Uterus (tissue), 4 donors: Measurements from ENCODE around the gene LCAT. TPM values are rescaled to one million over a fixed set of nuclear protein-coding genes. Genes with fewer than 3 reads are reported as not detected.
"Not testable (repeated sequence)": the region's sequence is repeated elsewhere in the genome, so short reads cannot be mapped to it uniquely, and the experiment has no call there.

Experiments used
- DNase-seq, 2 donors: peaks; one replicate each; pipeline ENCODE4 v3.0.0-alpha.2; 2019 to 2020
- H3K27ac ChIP-seq, 2 donors: fragments of 200-600 bp; sonication (generic); 1 replicate in 1 of 2; 2 replicates in 1 of 2; pipeline ENCODE4 v1.5.1; 2016 to 2018
- H3K27me3 ChIP-seq, 2 donors: fragments of 200-600 bp; sonication (generic); one replicate each; pipeline ENCODE4 v1.5.1; 2018 to 2019; ENCODE audit warnings: control low read depth in 1 of 2
- H3K36me3 ChIP-seq, 2 donors: fragments of 200-600 bp; sonication (generic); one replicate each; pipeline ENCODE4 v1.5.1; 2019; ENCODE audit warnings: control low read depth in 1 of 2
- H3K4me1 ChIP-seq, 2 donors: fragments of 200-600 bp; sonication (generic); one replicate each; pipeline ENCODE4 v1.5.1; 2018 to 2019; ENCODE audit warnings: control low read depth in 1 of 2
- H3K4me3 ChIP-seq, 2 donors: fragments of 200-600 bp; sonication (generic); 1 replicate in 1 of 2; 2 replicates in 1 of 2; pipeline ENCODE4 v1.5.1; 2018 to 2019; ENCODE audit warnings: mild to moderate bottlenecking in 1 of 2
- H3K9me3 ChIP-seq, 2 donors: fragments of 200-600 bp; sonication (generic); one replicate each; pipeline ENCODE4 v1.5.1; 2019; ENCODE audit warnings: control low read depth in 1 of 2
- POLR2A ChIP-seq, 2 donors: fragments of 450-650 bp; IDR thresholded peaks; one replicate each; pipeline ENCODE4 v1.6.1; 2016; ENCODE audit warnings: antibody characterized with exemption in 2 of 2, mild to moderate bottlenecking in 1 of 2, moderate library complexity in 1 of 2
- intact Hi-C: fragments of 100-400 bp; cut with DNase I; formaldehyde crosslinking; loops from one replicate; pipeline ENCODE4 v1.15.1; 2023; ENCODE audit warnings: low total_unique reads
- total RNA-seq, 4 donors: library from RNA; depleted of rRNA in 3 of 4; stranded (reverse); fragments of >200 nt in 3 of 4; gene quantifications; one replicate each; pipeline versions ENCODE4 v1.1.0 to v1.2.4, GENCODE V29; 2014 to 2023
- TF ChIP-seq, protein P1 (sequence below), 4 experiments: fragments of 200-600 bp in 2 of 4; fragments of 450-650 bp in 2 of 4; sonication (generic) in 2 of 4; IDR thresholded peaks; one replicate each; pipeline ENCODE4 v1.5.1; 2016 to 2019; ENCODE audit warnings: antibody characterized with exemption in 4 of 4, mild to moderate bottlenecking in 2 of 4, moderate library complexity in 1 of 4
- donor health status: DM: yes; HTN: yes; CAD: no.

The LCAT gene
- total RNA-seq, 4 donors from 2014 or later = 11.0 to 75.2 (median 12.4) TPM

DNA sequence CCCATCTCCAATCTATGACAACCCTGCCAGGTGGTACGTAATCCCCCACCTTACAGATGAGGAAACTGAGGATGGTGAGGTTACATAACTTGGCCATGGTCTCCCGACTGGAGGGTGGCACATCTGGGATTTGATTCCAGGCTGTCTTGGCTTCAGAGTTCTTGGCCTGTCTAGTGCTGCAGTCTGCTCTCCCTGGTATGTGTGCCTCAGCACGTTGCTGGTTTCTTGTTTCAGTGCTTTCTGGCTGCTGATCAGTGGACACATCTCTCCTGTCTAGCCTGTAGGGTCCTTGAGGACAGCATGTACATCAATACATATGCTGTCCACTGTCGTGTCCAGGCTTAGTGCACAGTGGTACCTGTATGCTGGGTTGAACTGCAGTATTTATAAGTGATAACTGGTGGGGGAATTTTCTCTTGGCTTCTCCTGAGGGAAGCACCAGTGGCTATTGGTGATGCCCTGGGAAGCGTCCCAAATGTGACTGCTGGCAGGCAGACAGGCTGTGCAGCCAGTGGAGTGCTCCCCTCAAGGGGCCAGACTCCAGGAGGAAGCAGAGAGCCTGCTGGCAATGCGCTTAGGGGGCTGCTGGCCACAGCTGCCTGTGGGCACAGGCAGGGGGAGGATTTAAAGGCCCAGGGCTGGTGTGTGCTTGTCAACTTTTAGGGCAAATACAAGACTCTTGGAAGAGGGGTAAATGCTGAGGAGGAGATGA, 26.6 kb downstream of the LCAT start:
- no peak for DNase-seq
- H3K4me1 ChIP-seq = no peaks in the 10 kb centered on the region
- no peaks in the 10 kb centered on the region for H3K27me3 ChIP-seq
- no peak overlapping the region for H3K4me3 ChIP-seq
- H3K27ac ChIP-seq = peak overlapping the region in 1 of 2 donors; percentile 18
- TF ChIP-seq, protein P1, sequence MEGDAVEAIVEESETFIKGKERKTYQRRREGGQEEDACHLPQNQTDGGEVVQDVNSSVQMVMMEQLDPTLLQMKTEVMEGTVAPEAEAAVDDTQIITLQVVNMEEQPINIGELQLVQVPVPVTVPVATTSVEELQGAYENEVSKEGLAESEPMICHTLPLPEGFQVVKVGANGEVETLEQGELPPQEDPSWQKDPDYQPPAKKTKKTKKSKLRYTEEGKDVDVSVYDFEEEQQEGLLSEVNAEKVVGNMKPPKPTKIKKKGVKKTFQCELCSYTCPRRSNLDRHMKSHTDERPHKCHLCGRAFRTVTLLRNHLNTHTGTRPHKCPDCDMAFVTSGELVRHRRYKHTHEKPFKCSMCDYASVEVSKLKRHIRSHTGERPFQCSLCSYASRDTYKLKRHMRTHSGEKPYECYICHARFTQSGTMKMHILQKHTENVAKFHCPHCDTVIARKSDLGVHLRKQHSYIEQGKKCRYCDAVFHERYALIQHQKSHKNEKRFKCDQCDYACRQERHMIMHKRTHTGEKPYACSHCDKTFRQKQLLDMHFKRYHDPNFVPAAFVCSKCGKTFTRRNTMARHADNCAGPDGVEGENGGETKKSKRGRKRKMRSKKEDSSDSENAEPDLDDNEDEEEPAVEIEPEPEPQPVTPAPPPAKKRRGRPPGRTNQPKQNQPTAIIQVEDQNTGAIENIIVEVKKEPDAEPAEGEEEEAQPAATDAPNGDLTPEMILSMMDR (IDR thresholded peaks at IDR 0.05) = no peak
- TF ChIP-seq POLR2A (IDR thresholded peaks at IDR 0.05) = no peak
- no peaks in the 10 kb centered on the region for H3K9me3 ChIP-seq
- no peaks in the 10 kb centered on the region for H3K36me3 ChIP-seq
- intact Hi-C loops = no loop called here

DNA sequence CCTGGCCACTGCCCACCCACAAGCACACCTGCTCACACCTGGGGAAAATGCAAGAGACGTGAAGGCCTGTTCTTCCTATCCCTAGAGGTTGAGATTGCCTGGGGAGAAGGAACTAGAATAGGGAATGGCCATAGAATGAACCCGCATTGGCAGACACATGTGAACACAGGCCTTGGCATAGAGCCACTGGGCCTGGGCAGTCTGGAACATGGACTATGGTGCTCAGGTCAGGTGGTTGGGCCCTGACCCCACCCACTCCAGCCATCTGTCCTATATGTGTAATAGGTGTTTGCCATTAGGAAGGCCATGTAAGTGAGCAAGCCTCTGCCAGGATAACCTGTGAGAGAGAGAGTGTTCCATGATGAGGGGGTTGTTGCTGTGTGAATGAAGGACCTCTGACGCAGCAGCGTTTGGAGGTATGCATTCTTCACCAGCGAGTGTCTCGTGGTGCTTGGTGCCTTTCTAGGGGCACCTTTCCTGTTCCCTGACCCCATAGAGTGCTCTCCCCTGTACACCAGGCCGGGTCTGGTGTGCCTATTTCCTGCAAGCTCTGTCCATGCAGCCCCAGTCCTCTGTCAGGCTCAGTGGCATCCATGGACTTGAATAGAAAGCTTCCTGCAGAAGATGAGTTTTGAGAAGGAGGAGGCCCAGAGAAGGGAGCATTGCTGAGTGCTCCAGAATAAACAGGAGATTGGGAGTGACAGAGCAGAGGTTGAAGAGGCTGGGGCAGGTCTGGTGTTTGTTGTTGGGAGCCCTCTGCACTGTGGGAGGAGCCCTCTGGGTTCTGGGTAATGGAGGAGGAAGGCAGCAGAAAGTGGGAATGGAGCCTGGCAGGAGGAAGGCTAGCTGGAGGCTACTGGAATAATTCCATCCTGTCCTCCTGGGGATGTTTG, 27.8 kb downstream of the LCAT start:
- no peaks in the 10 kb centered on the region for H3K27me3 ChIP-seq
- intact Hi-C loops = no loop called here
- no peaks in the 10 kb centered on the region for H3K36me3 ChIP-seq
- no peaks in the 10 kb centered on the region for H3K9me3 ChIP-seq
- TF ChIP-seq, protein P1 (IDR thresholded peaks at IDR 0.05) = no peak
- no peak for TF ChIP-seq POLR2A (IDR thresholded peaks at IDR 0.05)
- DNase-seq = no peak
- H3K27ac ChIP-seq = no peak overlapping the region
- H3K4me1 ChIP-seq = no peaks in the 10 kb centered on the region
- no peak overlapping the region for H3K4me3 ChIP-seq

DNA sequence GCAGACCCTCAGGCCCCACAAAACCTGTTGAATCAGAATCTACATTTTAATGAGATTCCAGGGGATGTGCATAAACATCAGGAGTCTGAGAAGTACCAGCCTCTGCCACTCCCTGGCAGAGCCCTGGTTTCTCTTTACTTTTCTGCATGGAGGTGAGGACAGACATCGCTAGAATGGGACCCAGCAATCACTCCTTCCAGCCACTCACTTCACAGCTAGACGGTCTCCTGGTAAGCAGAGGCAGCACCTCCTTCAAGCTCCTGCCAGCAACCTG, 28.5 kb downstream of the LCAT start:
- DNase-seq, H3K4me1 ChIP-seq, H3K9me3 ChIP-seq, H3K36me3 ChIP-seq, intact Hi-C loops, H3K27me3 ChIP-seq, H3K27ac ChIP-seq, H3K4me3 ChIP-seq: not testable (repeated sequence)

DNA sequence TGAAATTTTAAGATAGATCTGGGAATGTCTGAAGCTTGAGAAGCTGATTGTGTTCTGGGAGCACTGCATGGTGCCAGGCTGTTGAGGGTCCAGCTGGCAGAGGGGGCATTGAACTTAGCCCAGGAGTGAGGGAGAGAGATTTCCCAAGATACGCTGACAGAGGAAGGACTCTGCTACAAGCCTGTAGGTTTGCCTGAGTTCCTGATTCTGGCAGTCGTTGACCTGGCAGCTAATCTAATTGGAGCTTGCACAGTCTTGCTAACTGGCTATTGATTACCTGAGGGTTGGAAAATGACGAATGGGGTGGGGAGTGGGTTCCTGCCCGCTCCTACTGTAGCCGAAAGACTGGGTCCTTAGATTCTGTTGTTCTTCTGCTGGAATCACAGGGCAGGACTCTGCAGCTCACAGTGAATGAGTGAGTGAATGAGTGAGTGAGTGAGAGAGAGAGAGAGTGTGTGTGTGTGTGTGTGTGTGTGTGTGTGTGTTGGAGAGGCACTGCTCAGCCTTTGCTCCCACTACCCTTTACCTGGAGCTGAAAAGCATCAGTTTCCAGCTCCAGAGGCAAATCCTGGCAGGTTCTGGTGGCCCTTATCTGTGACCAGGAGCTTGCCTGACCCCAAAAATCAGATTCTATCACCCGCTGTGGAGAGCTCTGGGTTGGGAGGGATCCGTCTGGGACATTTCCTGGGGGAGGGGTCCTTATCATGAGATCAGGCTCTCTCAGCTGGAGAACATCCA, 29.0 kb downstream of the LCAT start:
- no peak for TF ChIP-seq POLR2A (IDR thresholded peaks at IDR 0.05)
- TF ChIP-seq, protein P1 (IDR thresholded peaks at IDR 0.05) = no peak
- H3K4me3 ChIP-seq = no peak overlapping the region
- intact Hi-C loops = no loop called here
- H3K36me3 ChIP-seq = no peaks in the 10 kb centered on the region
- DNase-seq = no peak
- no peaks in the 10 kb centered on the region for H3K9me3 ChIP-seq
- no peaks in the 10 kb centered on the region for H3K27me3 ChIP-seq
- no peak overlapping the region for H3K27ac ChIP-seq
- no peaks in the 10 kb centered on the region for H3K4me1 ChIP-seq

DNA sequence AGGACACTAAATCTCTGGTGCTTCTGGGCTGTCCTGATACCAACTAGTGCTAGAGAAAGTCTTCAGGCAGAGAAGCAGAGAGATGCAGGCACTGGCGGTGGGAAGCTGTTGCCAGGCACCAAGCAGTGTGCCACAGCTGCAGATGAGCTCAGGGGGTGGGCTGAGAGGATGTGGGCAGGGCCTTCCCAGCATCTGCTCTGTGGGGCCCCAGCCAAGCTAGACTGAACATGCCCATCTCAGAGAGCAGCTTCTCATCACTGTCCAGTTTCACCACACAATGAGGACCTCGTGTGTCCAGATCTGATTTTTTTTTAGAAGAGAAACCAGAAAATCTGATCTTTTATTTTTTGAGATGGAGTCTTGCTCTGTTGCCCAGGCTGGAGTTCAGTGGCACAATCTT, 33.8 kb downstream of the LCAT start:
- no peaks in the 10 kb centered on the region for H3K36me3 ChIP-seq

More for the DNA sequence above, 33.8 kb downstream of the LCAT start:
- Histone ChIP-seq H3K27me3 (no peaks in the 10 kb centered on the region), H3K9me3 (no peaks in the 10 kb centered on the region), H3K4me1 (no peaks in the 10 kb centered on the region), H3K27ac (no peak overlapping the region), H3K4me3 (no peak overlapping the region)
- no peak for TF ChIP-seq POLR2A (IDR thresholded peaks at IDR 0.05)
- TF ChIP-seq, protein P1 (IDR thresholded peaks at IDR 0.05) = no peak
- no peak for DNase-seq
- intact Hi-C loops = no loop called here
